WERI-Rb-1 (cell line): Measurements from ENCODE around the gene PSMB7.
A peak's percentile ranks its signal among the peaks of the same experiment; 100 is the strongest.

ENCODE experiments used
- DNase-seq: peaks from one replicate; pipeline ENCODE4 v3.0.0-alpha.2; 2020
- H3K27ac ChIP-seq: fragments of 250-450 bp; sonication (Bioruptor Pico); 2 replicates; pipeline ENCODE4 v1.5.1; 2020; ENCODE audit warnings: mild to moderate bottlenecking, moderate library complexity
- H3K27me3 ChIP-seq: fragments of 250-450 bp; sonication (Bioruptor Pico); 2 replicates; pipeline ENCODE4 v1.5.1; 2021; ENCODE audit warnings: mild to moderate bottlenecking, low read depth, moderate library complexity; ENCODE audit not compliant: insufficient read depth, severe bottlenecking
- H3K36me3 ChIP-seq: fragments of 250-450 bp; sonication (Bioruptor Pico); 2 replicates; pipeline ENCODE4 v1.5.1; 2020; ENCODE audit warnings: mild to moderate bottlenecking, moderate library complexity
- H3K4me3 ChIP-seq: 2 replicates; pipeline ENCODE4 v1.5.1; 2011; ENCODE audit warnings: low read depth, mild to moderate bottlenecking, control low read depth, low read length
- H3K9me3 ChIP-seq: fragments of 250-450 bp; sonication (Bioruptor Pico); 2 replicates; pipeline ENCODE4 v1.5.1; 2021; ENCODE audit warnings: mild to moderate bottlenecking, moderate library complexity; ENCODE audit not compliant: severe bottlenecking
- CTCF ChIP-seq: IDR thresholded peaks from 2 replicates; pipeline ENCODE4 v1.5.1; 2011; ENCODE audit warnings: low read depth, mild to moderate bottlenecking, control low read depth, inconsistent platforms, low read length

Gene PSMB7

DNA sequence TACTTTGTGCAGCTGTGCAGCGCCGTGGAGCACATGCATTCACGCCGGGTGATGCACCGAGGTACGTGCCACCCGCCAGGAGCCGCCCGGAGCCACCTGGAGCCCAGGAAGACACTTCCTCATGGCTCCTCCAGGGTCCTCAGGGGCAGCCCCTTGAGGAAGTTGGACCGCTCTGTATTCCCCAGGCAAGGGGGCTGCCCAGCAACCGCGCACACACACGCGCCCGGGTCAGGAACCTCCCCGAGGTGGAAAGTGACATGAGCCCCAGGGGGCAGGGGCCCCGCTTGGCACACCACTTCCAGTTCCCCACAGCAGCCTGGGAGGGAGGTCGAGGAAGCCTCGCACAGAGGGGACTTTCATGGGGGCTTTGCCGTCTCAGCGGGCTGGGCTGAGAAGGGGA is 88.9 kb downstream of the PSMB7 start:
- H3K27ac ChIP-seq = no peak overlapping the region
- no peaks in the 10 kb centered on the region for H3K27me3 ChIP-seq
- no peak overlapping the region for H3K4me3 ChIP-seq
- DNase-seq = no peak
- no peaks in the 10 kb centered on the region for H3K9me3 ChIP-seq
- no peak for TF ChIP-seq CTCF
- H3K36me3 ChIP-seq = peaks cover 13% of the 10 kb centered on the region

GRCh38 chr9:124325816-124326215 is 89.4 kb downstream of the PSMB7 start:
- no peak for TF ChIP-seq CTCF

DNA sequence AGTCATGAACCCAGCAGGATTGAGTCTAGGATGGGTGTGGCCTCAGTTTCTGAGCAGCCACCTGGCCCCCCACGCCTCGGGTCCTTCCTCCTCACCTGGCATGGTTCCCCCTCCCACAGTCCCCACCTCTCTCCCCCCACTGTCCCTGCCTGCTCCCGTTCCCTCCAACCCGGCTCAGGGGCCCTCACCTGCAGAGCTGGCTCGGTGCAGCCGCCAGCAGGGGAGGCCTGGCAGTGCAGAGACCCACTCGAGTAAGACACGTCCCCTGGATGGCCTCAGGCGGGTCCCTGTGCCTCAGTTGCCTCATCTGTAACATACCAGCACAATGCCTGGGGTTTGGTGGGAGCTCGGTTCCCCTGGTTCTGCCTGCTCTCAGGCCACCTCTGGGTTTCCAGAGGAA is 91.3 kb downstream of the PSMB7 start:
- Histone ChIP-seq H3K27me3 (no peaks in the 10 kb centered on the region), H3K27ac (no peak overlapping the region), H3K4me3 (no peak overlapping the region), H3K36me3 (peaks cover 13% of the 10 kb centered on the region), H3K9me3 (no peaks in the 10 kb centered on the region)
- DNase-seq = no peak
- TF ChIP-seq CTCF = no peak

More at GRCh38 chr9:124325816-124326215, 89.4 kb downstream of the PSMB7 start:
- Histone ChIP-seq H3K4me3 (no peak overlapping the region), H3K27ac (no peak overlapping the region), H3K36me3 (peaks cover 13% of the 10 kb centered on the region), H3K27me3 (no peaks in the 10 kb centered on the region), H3K9me3 (no peaks in the 10 kb centered on the region)
- DNase-seq = no peak

DNA sequence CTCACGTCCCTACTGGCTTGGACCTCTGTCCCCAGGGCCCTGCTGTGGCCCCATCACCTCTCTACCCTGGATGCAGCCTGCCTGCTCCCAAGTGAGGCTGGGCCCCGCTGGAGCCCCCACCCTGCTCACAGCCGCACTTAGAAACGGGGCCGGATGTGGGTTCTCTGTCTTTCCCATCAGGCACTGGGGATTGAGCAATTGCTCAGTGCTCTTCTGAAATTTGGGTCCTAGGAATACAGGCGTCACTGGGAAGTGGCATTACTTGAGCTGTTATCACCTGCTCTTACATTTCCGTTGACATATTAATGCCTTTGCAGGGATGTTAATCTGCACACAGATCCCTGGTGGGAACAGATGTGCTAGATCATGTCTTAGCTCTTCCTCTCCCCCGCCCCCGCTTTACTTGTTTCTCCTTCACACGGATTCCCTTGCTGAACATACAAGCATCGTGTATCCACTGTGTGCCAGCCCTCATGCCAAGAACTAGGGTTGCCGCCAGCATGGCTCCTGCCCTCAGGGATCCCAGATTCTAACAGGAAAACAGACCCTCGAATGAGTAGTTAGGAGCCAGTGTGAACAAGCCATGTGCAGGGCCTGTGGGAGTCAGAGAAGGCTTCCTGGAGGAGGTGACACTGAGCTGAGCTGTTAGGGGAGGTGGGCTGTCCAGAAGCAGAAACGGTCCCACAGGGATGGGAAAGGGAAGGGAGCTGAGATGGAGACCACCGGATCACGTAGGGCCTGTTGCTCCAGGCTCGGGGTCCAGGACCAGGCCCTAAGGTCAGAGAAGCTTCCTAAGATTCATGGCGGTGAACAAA is 92.4 kb downstream of the PSMB7 start:
- no peaks in the 10 kb centered on the region for H3K27me3 ChIP-seq
- H3K27ac ChIP-seq = no peak overlapping the region
- H3K4me3 ChIP-seq = no peak overlapping the region
- no peak for TF ChIP-seq CTCF
- H3K9me3 ChIP-seq = no peaks in the 10 kb centered on the region
- DNase-seq = peak; percentile 71
- peaks cover 13% of the 10 kb centered on the region for H3K36me3 ChIP-seq

DNA sequence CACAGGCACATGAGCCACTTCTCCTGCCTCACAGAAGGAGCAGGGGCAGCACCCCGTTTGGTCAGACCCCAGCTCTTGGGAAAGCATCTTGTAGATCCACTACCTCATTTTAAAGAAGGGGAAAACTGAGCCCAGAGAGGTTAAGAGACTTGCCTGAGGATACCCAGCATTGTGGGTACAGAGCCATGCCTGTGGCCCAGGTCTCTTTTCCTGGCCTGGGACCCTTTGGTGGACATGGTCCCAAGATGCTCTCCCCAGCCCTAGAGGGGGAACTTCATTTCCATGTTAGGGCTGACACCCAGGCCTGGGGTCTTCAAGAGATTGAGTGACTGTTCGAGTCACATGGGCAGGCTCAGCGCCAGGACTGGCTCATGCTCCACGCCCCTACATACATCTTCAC is 93.3 kb downstream of the PSMB7 start:
- H3K27ac ChIP-seq = no peak overlapping the region
- no peaks in the 10 kb centered on the region for H3K9me3 ChIP-seq
- H3K4me3 ChIP-seq = no peak overlapping the region
- H3K27me3 ChIP-seq = no peaks in the 10 kb centered on the region
- TF ChIP-seq CTCF = no peak
- DNase-seq = no peak
- peaks cover 8% of the 10 kb centered on the region for H3K36me3 ChIP-seq

GRCh38 chr9:124321416-124321815 is 93.8 kb downstream of the PSMB7 start:
- Histone ChIP-seq H3K9me3 (no peaks in the 10 kb centered on the region), H3K36me3 (peaks cover 6% of the 10 kb centered on the region), H3K27ac (no peak overlapping the region), H3K27me3 (no peaks in the 10 kb centered on the region), H3K4me3 (no peak overlapping the region)
- no peak for TF ChIP-seq CTCF
- DNase-seq = no peak
